T-helper 2 cell treated with Interferon-gamma antibody and Interleukin-4, amounts not matched to agents 100 ng/mL and 5 ng/mL, for 36 hours (primary cell): ENCODE measurements around the gene DCAF10. TPM values are rescaled to one million over a fixed set of nuclear protein-coding genes. Genes with fewer than 3 reads are reported as not detected.
"Not testable (repeated sequence)": the region's sequence is repeated elsewhere in the genome, so short reads cannot be mapped to it uniquely, and the experiment has no call there.

Experiments
- intact Hi-C: fragments of 100-400 bp; cut with micrococcal nuclease; formaldehyde crosslinking; loops from one replicate; pipeline ENCODE4 v1.15.1; 2023
- total RNA-seq: library from RNA; stranded (reverse); gene quantifications from 2 replicates; pipeline ENCODE4 v1.2.3, GENCODE V29; 2022

The DCAF10 gene
- total RNA-seq, 1 donor from 2014 or later, result 16.7 TPM

GRCh38 chr9:37856551-37856950 lies 56.0 kb downstream of the DCAF10 start:
- intact Hi-C loops, result no loop called here

DNA sequence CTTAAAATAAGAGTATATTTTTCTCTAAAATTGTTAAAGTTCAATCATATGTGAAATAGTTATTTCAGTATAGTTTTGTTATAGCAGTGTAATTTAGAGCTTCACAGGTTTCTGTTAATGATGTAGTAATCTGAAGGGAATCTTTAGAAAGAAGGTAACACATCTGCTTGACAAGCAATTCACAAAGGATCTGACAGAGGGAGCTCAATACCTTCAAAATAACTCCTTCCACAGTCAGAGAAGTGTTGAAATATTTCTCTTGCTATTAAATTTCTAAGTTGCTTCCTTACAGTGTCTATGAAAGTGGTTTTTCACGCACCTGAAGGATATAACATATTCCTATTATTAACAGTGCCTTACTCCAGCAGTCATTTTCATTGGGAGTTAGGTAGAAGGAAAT lies 58.4 kb downstream of the DCAF10 start:
- intact Hi-C loops, result no loop called here

- intact Hi-C loops, result no loop called here
Measured at GRCh38 chr9:37862530-37862929, 61.9 kb downstream of the DCAF10 start.

DNA sequence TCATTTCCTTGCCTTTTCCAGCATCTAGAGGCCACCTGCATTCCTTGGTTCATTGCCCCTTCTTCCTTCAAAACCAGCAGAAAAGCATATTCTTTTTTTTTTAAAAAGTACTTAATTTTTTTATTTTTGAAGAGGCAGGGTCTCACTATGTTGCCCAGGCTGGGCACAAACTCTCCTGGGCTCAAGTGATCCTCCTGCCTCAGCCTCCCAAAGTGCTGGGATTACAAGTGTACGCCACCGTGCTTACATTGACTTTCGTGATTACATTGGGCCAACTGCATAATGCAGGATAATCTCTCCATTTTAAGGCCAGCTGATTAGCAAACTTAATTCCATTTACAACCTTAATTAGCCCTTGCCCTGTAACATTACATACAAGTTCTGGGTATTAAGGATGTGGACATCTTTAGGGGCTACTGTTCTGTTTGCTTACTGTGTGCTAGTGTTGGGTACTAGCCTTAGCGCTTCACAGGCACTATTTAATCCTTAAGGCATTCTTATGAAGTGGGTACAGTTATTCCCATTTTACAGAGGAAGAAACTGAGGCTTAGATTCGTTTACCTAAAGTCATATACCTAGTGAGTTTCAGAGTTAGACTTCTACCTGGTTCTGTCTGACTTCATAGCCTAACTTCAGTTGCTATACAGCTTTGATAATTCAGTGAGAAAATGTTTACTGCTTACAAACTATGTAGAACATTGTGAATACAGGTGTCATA lies 69.6 kb downstream of the DCAF10 start:
- intact Hi-C loops, result no loop called here

DNA sequence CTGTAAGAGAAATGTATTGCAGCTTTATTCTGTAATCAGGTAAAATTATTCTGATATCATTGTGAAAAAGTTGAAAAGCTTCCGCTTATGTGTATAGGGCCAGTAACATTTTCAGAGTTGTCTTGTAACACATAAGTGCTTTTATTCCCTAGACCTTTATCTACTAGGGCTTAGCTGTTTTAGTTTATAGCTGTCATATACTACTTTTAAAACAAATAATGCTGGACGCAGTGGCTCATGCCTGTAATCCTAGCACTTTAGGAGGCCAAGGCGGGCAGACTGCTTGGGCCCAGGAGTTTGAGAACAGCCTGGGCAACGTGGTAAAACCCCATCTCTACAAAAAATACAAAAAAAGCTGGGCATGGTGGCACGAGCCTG lies 70.2 kb downstream of the DCAF10 start:
- intact Hi-C loops, result no loop called here

- intact Hi-C loops, result no loop called here
Measured at GRCh38 chr9:37873955-37874354, 73.4 kb downstream of the DCAF10 start.

GRCh38 chr9:37876376-37876775 lies 75.8 kb downstream of the DCAF10 start:
- intact Hi-C loops, result no loop called here

GRCh38 chr9:37880916-37881479 lies 80.4 kb downstream of the DCAF10 start:
- intact Hi-C loops, result no loop called here

- intact Hi-C loops, result not testable (repeated sequence)
Measured at GRCh38 chr9:37887977-37888583, 87.5 kb downstream of the DCAF10 start.

DNA sequence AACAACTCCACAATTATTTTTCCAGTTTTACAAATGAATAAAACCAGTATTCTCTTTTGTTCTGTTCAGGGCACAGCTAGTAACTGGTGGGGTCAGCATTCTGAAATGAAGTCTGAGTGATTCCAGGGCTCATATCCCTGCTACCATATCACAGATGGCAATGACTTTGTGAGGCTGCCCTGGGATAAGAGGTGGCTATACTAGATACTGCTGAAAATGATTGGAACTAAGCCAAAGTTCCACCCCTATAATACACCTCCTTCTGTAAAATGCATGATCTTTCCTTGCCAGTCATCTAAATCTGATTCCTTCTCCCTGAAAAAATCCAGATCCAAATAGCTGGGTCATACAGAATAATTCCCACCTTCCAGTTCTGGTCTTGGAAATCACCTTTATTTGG lies 88.9 kb downstream of the DCAF10 start:
- intact Hi-C loops, result no loop called here

DNA sequence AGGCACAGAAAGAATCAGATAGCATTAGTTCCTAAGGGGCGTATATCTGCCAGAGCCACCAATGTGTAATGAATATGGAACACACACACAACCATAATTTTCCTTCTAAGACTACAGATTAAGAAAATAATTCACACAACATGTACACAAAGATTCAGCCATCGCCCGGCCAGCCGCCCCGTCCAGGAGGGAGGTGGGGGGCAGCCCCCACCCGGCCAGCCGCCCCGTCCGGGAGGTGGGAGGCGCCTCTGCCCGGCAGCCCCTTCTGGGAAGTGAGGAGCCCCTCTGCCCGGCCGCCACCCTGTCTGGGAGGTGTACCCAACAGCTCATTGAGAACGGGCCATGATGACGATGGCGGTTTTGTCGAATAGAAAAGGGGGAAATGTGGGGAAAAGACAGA lies 90.4 kb downstream of the DCAF10 start:
- intact Hi-C loops, result not testable (repeated sequence)

DNA sequence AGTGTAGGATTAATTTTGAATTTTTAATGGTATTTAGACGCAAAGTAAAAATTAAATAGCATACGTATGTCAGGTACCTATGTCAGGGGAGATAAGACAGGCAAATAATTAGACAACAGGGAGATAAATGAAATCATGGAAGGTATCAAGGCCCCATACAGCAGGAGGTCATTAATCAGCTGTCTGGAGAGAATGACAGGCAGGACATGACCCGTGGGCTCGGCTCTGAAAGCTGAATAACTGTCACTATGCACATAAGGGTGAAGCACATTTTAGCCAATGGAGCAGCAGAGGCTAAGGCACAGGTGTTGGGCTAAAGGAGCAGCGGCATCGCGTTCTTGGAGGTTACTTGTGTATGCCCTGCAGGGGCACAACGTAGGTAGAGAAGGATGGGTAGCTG lies 91.5 kb downstream of the DCAF10 start:
- intact Hi-C loops, result no loop called here

DNA sequence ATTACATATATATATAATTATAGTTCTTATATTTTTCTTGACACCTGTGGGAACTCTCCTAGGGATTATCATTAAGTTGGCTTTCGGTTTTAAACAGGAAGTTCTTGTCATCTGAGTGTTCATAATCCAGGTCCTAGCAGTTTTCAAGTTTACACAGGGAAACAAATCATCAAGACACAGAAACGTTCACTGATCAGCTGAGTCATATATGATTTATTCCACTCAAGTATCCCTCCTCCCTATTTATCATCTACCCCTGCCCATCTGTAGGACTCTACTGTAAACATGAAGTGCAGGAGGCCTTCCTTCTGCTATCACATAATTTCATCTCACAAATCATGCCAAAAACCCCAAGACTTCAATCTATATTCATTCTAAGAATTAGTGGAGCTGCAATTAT lies 97.1 kb downstream of the DCAF10 start:
- intact Hi-C loops, result no loop called here

DNA sequence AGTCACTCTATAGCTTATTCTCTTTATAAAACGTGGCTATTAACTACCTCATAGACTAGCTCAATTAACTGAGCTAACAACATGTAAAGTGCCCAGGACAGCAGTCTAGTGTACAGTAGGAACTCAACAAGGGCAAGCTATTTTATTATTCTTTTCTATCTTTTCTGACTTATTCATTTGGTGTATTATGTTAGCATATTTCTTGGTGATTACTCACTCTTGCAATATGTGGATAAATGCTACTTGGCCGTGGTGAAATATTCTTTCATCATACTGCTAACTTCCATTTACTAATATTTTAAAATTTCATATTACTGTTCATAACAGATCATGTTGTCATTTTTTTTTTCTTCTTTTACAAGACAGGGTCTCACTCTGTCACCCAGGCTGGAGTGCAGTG lies 98.4 kb downstream of the DCAF10 start:
- intact Hi-C loops, result no loop called here

- intact Hi-C loops, result loop anchor here (2.0 to 5.0 kb wide), 2 partner anchors 101 to 415 kb away; partner anchors contain the start of genes DCAF10 and POLR1E
Measured at GRCh38 chr9:37902131-37902530, 101.5 kb downstream of the DCAF10 start.

GRCh38 chr9:37902796-37903646 lies 102.4 kb downstream of the DCAF10 start:
- intact Hi-C loops, result loop anchor here (2.0 to 5.0 kb wide), 2 partner anchors 102 to 416 kb away; partner anchors contain the start of genes DCAF10 and POLR1E

- intact Hi-C loops, result loop anchor here (1.0 to 5.0 kb wide), 7 partner anchors 103 to 489 kb away; partner anchors contain the start of genes ALDH1B1, DCAF10, EXOSC3 and POLR1E
Measured at GRCh38 chr9:37903647-37904444, 103.2 kb downstream of the DCAF10 start, which contains the start of gene SLC25A51. TSS of gene SLC25A51 (minus strand) at chr9:37904127. CDS start at chr9:37888550, 15,577 bp downstream.

GRCh38 chr9:37904445-37905130 lies 104.0 kb downstream of the DCAF10 start:
- intact Hi-C loops, result loop anchor here (1.0 to 5.0 kb wide), 6 partner anchors 119 to 488 kb away; partner anchors contain the start of genes ALDH1B1, EXOSC3, POLR1E and TOMM5

DNA sequence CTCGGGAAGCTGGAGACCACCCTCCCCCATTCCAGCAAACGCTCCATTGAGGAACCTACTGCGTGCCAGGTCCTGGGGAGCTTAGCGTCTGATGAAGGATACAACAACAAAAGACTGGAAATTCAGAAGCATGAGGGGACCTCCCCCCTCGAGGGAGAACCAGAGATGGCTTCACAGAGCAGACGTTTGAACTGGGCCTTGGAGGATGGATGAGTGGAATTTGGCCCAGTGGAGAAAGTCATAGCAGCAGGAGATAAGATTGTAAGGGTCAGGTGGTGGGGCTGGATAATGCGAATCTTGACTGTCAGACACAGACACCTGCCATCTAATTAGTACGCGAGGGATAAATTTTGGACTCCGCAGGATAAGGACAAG lies 104.5 kb downstream of the DCAF10 start:
- intact Hi-C loops, result loop anchor here (2.0 kb wide), 1 partner anchor 488 kb away; the partner anchor contains the start of gene ALDH1B1

GRCh38 chr9:37905776-37906175 lies 105.2 kb downstream of the DCAF10 start:
- intact Hi-C loops, result loop anchor here (2.0 kb wide), 1 partner anchor 487 kb away; the partner anchor contains the start of gene ALDH1B1
